Stimulated activated CD8-positive, alpha-beta memory T cell treated with anti-CD3 and anti-CD28 coated beads, Interleukin-4, amount 100 ng/mL, for 24 hours (primary cell): Measurements from ENCODE around the gene HBA2.
"Not testable (repeated sequence)": the region's sequence is repeated elsewhere in the genome, so short reads cannot be mapped to it uniquely, and the experiment has no call there.

Experiments used
- DNase-seq: peaks from one replicate; pipeline ENCODE4 v3.0.0-alpha.2; 2020; ENCODE audit warnings: low read depth

The HBA2 gene

DNA sequence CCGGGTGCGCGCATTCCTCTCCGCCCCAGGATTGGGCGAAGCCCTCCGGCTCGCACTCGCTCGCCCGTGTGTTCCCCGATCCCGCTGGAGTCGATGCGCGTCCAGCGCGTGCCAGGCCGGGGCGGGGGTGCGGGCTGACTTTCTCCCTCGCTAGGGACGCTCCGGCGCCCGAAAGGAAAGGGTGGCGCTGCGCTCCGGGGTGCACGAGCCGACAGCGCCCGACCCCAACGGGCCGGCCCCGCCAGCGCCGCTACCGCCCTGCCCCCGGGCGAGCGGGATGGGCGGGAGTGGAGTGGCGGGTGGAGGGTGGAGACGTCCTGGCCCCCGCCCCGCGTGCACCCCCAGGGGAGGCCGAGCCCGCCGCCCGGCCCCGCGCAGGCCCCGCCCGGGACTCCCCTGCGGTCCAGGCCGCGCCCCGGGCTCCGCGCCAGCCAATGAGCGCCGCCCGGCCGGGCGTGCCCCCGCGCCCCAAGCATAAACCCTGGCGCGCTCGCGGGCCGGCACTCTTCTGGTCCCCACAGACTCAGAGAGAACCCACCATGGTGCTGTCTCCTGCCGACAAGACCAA, at the start of gene HBA2:
Gene HBA2 (plus strand): TSS at position 503 of the 568 bp plus-strand sequence. CDS start 37 bp downstream, at position 540.
- DNase-seq, result not testable (repeated sequence)

DNA sequence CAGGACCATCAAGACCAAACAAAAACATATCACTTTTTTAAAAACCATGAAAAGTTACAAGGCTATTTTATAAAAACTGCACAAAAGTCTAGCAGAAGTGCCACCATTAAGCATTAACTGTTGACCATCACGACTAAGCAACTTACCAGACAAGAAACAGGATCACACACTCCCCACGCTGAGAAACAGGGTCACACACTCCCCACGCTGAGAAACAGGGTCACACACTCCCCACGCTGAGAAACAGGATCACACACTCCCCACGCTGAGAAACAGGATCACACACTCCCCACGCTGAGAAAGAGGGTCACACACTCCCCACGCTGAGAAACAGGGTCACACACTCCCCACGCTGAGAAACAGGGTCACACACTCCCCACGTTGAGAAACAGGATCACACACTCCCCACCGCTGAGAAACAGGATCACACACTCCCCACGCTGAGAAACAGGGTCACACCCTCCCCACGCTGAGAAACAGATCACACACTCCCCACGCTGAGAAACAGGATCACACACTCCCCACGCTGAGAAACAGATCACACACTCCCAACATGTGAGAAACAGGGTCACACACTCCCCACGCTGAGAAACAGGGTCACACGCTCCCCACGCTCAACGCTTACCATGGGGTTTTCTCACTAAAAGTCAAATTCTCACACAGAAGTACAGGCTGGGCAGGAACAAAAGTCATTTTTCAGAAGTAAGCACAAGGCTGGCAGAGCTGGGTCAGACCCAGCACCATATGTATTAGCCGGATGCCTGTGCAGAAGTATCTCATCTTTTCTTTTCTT, 48.9 kb upstream of the HBA2 start:
- not testable (repeated sequence) for DNase-seq

DNA sequence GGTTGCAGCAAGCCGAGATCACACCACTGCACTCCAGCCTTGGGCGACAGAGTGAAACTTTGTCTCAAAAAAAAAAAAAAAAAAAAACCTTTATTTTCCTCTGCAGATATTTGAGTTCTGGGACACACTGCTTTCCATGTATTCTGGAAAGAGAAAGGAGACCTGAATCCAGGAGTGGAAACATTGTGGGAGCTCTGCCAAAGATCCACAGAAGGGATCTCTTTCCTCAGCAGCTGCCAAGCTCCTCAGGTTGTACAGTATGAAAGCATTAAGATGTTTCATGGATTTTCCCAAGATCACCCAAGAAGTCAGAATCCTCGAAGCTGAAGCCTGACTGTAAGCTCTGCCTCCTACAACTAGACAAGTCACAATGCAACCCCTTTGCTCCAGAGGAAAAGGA, 47.7 kb upstream of the HBA2 start:
- no peak for DNase-seq

DNA sequence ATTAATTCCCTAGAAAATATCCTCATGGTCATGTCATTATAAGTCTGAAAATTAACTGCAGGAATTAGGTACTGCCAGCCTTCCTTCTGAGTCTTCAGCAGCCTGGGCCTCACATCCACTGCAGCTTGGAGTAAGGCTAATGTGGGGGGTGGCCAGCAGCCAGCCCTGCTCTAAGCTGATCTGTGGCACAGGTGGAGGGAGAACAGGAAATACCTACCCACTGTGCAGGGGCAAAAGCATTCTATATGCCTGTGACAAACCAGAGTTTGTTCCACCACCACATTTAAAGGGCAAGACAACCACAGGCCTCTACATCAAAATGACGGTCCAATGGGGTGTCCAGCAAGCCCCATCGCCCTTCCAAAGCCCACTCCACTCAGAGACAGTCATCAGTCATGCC, 43.6 kb upstream of the HBA2 start:
- DNase-seq, result no peak

DNA sequence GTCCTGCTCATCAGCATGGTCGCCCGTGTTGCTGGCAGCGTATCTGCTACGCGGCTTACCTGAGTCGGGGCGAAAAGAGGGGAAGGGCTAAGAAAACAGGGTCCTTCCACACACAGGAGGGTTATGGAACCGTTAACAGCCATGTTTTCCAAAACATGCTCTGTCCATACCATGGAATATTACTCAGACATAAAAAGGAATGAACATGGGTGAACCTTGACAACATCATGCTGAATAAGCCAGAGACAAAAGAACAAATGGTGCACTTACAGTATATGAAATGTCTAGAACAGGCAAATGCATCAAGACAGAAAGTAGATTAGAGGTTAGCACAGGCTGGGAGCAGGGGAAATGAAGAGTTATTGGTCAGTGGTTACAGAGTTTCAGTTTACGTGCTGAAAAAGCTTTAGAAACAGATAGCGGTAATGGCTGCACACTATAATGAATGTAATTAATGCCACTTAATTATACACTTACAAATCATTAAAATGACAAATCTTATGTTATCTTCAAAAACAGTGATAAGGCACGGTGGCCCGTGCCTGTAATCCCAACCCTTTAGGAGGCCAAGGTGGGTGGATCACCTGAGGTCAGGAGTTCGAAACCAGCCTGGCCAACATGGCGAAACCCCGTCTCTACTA, 42.0 kb upstream of the HBA2 start:
- no peak for DNase-seq

DNA sequence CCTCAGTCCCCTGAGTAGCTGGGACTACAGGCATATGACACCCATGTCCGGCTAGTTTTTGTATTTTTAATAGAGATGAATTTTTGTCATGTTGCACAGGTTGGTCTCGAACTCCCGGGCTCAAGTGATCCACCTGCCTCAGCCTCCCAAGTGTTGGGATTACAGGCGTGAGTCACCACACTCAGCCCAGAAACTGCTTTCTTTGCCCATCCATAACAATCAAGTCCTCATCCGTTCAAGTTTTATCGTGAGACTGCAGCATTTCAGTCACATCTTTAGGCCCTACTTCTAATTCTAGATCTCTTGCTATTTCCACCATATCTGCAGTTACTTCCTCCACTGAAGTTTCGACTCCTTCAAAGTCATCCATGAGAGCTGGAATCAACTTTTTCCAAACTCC, 40.6 kb upstream of the HBA2 start:
- DNase-seq, result no peak

DNA sequence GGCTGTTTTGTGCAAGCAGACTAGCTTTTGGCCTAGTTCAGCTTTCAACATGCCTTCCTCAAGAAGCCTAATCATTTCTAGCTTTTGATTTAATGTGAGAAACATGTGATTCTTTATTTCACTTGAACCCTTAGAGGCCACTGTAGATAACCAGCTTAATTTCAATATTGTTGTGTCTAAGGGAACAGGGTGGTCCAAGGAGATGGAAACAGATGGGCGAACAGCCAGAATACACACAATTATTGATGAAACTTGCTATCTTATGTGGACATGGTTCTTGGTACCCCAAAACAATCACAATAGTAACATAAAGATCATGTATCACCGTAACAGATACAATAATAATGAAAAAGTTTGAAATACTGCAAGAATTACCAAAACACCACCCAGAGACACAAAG, 39.0 kb upstream of the HBA2 start:
- DNase-seq, result no peak

DNA sequence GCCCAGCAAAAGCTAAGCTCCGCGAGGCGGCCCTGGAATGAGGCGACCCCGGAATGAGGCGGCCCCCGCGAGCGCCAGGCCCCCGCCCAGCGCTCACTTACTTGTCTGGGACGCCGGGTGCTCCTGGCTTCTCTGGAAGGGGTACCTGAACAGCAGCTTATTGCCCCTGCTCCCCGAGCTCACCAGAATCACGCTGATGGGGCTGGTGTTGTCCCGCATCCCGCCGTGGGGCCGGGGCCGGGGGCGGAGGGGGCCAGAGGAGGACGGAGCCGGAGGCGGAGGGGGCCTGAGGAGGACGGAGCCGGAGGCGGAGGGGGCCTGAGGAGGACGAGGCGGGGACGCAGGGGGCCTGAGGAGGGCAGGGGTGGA, 34.6 kb upstream of the HBA2 start:
- DNase-seq, result peak; percentile 7

DNA sequence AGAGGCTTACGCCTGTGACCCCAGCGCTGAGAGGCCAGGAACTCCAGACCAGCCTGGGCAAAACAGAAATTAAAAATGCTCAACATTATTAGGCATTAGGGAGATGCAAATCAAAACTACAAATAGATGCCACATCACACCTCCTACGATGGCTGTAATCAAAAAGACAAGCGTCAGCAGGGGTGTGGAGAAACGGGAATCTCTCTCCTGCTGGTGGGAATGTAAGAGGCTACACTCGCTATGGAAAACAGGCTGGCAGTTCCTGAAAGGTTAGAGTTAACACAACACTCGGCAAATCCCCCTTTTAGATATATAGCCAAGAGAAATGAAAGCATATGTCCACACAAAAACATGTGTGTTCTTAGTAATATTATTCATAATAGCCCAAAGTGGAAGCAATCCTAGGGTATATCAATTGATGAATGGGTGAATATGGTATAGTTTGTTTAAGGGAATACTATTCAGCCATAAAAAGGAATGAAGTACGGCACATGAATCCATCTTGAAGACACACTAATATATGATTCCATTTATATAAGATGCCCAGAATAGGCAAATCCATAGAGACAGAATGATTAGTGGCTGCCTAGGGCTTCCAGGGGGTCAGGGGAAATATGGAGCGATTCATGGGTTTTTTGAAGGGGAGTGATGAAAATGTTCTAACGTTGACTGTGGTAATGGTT, 32.4 kb upstream of the HBA2 start:
- DNase-seq, result no peak

DNA sequence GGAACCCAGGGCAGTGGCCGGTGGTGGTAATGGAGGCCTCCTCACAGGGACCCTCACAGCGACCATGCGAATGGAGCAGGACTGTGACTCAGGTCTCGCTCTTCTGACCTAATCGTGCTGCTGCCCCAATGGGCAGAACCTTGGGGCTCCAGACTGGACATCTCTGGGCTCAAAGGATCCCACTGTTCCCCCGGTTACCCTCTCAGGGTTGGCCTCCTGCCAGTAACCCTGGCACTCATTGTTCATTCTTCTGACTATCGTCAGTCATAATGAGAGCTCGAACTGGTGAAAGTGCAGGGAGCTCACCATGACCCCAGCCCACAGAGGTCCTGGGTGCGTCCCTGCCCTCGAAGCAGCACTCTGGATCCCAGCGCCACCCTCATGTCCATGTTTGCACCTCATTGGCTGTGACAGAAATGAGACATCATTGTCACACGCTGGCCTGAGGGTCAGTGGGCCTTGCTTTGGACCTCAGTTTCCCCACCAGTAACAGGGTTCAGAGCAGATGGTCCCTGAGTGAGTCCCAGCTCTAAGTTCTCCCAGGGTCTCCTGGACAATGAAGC, 30.2 kb upstream of the HBA2 start:
- no peak for DNase-seq

DNA sequence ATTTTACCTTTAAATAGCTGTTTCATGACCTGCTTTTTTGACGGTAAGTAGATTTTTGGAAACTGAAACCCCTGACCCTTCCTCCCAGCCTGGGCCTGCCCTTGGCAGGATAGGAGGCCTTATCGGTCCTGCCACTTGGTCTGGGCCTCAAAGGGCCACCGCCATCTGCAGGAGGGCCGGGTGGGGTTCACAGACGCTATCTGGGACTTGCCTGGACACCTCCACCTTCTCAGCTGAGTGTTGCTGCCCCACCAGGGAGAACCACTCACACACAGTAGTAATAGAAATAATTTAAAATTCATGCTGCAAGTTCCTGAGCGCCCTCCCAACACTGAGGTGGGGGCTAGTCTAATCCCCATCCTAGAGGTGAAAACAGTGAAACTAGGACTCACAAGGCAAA, 29.6 kb upstream of the HBA2 start:
- DNase-seq, result no peak

DNA sequence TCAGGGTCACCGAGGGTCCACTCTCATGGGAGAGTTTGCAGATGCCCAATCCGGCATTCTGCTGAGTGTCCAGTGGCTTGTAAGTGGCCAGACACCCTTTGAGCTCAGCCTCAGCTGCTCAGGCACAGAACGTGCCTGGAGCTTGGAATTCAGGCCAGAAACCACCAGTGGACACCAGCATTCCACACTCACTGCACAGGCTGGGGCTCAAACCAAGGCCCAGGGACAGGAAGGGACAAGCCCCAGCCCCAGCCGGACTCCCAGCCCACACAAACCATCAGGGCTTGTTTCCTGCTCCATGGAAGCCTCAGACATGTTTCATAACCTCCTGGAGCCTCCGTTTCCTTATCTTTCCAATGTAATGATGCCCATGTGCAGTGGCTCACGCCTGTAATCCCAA, 29.2 kb upstream of the HBA2 start:
- no peak for DNase-seq

DNA sequence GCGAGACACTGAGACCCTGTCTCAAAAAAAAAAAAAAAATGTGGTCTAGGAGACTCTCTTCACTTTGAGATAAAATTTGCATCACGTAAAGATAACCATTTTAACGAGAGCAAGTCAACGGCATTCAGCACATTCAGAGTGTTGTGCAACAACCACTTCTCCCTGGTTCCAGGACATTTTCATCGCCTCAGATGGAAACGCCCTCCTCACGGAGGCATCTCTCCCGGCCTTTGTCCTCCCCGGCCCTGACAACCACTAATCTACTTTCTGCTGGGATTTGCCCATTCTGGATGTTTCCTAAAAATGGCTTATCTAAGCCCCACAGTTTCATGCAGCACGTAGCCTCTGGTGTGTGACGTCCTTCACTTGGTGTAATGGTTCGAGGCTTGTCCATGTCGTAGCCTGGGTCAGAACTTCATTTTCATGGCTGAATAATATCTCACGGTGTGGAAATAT, 27.9 kb upstream of the HBA2 start:
- no peak for DNase-seq

DNA sequence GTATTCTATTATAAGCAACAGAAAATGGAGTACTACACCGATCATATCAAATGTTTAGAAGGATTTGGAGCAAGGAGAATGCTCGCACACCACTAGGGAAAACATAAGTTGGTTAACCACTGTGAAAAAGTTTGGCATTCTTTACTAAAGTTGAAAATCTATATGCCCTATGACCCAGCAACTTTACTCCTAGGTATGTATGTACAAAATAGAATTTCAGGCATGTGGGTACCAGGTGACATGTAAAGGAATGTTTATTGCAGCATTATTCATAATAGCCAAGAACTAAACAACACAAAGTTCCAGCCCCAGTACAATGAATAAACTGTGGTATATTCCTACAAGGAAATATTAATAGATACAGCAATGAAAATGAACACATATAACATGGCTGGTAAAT, 26.0 kb upstream of the HBA2 start:
- DNase-seq, result no peak

DNA sequence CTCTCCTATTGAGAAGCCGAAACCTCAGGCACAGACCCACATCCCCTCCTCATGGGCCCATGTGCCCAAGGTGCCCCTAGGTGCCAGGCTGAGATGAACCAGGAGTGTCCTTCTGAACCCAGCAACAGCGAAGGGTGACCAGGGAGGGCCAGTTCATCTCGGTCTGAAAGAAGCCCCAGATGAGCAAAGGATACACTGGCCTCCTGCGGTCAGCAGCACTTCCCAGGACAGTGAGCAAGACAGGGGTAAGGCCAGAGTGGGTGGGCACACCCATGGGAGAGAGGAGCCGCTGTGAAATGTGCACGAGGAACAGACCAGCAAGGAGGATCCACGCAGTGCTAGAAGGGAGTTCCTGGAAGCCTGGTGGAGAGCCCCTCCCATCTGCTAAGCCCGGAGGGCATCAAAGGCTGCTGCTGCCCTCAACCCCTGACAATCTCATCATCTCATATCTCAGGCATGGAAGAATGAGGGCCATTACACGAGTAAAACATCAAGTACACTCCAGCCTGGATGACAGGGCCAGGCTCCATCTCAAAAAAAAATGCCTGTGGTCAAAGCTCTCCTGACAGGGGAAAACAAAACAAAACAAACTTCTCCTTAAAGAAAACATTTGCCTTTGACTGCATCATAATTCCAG, 23.5 kb upstream of the HBA2 start:
- DNase-seq, result no peak

DNA sequence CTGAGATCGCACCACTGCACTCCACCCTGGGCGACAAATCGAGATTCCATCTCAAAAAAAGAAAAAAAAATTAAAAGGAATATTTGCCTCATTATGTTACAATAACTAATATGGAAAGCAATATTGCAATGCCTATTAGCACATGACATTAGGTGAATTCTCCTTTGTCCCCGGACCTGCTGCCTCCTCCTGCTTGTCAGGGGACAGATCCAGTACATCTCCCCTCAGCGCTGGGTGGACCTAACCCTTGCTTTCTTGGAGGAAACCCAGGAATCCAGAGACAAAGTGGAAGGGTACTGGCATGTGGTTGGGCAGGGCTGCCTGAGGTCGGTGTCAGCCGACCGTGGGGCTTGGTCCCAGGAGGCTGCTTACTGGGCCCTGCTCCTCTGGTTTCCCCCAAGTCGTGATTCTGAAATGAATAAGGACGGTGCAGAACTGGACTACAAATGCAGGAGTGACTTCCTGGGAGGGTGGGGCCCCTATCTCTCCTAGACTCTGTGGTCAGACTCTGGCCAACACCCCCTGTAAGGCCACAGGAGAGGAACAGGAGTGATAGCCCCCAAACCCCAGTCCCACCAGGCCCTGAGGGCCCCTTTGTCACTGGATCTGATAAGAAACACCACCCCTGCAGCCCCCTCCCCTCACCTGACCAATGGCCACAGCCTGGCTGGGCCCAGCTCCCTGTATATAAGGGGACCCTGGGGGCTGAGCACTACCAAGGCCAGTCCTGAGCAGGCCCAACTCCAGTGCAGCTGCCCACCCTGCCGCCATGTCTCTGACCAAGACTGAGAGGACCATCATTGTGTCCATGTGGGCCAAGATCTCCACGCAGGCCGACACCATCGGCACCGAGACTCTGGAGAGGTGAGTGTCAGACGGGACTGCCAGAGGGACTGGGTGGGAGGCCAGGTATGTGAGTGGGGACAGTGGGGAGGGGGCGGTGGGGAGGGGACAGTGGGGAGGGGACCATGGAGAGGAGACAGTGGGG, 20.2 kb upstream of the HBA2 start, which contains the start of gene HBZ:
Gene HBZ (plus strand): TSS at position 504 of the 988 bp plus-strand sequence. CDS start 266 bp downstream, at position 770.
- DNase-seq, result no peak

DNA sequence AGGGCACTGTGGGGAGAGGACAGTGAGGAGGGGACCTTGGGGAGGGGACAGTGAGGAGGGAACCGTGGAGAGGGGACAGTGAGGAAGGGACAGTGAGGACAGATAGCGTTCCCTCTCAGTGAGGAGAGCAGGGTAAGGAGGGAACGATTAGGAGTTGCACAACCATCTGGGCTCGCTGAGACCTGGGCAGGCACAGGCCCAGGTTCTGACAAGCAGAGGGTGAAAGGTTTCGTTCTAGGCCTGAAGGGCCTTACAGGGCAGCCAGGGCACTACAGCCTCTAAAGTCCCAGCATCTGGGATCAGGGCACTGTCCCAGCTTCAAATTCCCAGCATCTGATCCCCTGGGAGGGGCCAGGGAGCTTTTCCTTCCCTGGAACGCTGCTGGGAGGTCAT, 19.6 kb upstream of the HBA2 start:
- not testable (repeated sequence) for DNase-seq

DNA sequence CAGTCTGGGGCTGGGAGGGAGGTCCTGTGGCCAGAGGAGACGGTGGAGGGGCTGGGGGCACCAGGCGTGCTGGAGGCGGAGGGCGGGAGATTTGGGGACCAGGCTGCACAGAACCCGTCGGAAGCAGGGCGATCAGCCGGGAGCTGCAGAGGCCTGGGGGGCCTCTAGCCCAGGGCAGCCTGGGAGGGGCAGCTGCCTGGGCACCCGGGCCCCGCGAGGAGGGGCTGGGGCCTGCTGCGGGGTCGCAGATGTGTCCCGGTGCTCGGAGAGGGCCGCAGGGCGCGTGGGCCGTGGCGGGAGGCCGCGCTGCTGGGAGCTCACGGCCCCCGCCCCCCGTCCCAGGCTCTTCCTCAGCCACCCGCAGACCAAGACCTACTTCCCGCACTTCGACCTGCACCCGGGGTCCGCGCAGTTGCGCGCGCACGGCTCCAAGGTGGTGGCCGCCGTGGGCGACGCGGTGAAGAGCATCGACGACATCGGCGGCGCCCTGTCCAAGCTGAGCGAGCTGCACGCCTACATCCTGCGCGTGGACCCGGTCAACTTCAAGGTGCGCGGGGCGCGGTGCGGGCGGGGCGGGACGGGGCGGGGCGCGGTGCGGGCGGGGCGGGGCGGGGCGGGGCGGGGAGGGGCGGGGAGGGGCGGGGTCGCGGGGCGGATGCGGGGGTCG, 19.0 kb upstream of the HBA2 start:
- not testable (repeated sequence) for DNase-seq

DNA sequence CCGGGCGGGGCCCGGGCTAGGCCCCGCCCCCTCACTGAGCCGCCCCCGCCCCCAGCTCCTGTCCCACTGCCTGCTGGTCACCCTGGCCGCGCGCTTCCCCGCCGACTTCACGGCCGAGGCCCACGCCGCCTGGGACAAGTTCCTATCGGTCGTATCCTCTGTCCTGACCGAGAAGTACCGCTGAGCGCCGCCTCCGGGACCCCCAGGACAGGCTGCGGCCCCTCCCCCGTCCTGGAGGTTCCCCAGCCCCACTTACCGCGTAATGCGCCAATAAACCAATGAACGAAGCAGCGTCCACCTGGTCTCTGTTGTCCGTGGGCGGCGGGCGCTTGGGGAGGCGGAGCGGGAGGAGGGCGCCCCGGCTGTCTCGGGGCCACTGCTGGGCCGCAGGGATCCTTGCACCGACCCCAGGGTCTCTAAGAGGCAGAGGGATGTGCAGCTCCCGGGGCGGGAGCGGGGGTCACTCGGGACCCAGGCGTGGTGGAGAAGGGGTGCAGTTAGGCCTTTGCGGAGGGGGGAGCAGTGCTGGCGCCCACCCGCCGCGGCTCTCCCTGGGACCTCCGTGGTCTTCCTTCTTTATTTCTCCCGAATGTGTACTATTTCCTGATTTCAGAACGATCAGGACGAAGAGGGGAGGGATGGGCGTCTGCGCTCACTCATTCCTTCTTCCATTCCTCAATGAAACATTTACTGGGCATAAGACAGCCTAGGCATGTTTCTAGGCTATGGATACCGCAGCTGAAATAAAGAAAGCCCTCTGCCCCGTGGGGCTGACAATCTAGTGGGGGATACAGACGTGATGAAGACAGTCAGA, 18.3 kb upstream of the HBA2 start:
- DNase-seq, result no peak
